Panc1 (cell line): ENCODE results near the gene KLF15.

ENCODE experiments used
- CTCF ChIP-seq: fragments of 450-650 bp; IDR thresholded peaks from 2 replicates; pipeline ENCODE4 v1.5.1; 2017; ENCODE audit warnings: mild to moderate bottlenecking
- REST ChIP-seq, 2 experiments: IDR thresholded peaks; 2 replicates each; pipeline ENCODE4 v1.6.1; 2011 to 2012; ENCODE audit warnings: low read depth in 2 of 2, control low read depth in 1 of 2, low read length in 1 of 2, mild to moderate bottlenecking in 1 of 2, moderate library complexity in 1 of 2; ENCODE audit not compliant: insufficient read depth in 1 of 2

- TF ChIP-seq CTCF: no peak
- no peak for TF ChIP-seq REST (IDR thresholded peaks at IDR 0.05; ENCODE audit: insufficient read depth in 1 of 2, low read depth in 2 of 2, low read length in 1 of 2)
Observed at GRCh38 chr3:126365351-126366277, 8.4 kb upstream of the KLF15 start.
